ENCODE data around the gene ZIC5.

DNA sequence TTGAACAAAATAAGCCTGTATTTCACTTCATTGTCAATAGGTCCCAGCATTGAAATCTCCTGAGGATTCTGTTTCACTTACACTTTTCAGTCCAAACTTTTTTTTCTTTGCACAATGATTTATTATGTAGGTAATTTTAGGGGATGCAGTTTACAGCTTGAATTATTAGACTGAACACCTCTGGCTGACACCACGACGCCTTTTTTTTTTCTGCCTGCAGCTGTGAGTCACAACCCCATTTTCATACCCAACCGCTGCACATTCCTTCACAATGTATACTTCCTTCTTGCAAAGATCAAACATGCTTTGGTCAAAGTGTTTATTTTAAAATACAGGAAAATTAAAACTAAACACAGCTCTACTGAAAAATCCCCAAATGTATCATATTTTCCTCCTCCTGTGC is 21.4 kb upstream of the ZIC5 start:
- TF ChIP-seq, protein P1, sequence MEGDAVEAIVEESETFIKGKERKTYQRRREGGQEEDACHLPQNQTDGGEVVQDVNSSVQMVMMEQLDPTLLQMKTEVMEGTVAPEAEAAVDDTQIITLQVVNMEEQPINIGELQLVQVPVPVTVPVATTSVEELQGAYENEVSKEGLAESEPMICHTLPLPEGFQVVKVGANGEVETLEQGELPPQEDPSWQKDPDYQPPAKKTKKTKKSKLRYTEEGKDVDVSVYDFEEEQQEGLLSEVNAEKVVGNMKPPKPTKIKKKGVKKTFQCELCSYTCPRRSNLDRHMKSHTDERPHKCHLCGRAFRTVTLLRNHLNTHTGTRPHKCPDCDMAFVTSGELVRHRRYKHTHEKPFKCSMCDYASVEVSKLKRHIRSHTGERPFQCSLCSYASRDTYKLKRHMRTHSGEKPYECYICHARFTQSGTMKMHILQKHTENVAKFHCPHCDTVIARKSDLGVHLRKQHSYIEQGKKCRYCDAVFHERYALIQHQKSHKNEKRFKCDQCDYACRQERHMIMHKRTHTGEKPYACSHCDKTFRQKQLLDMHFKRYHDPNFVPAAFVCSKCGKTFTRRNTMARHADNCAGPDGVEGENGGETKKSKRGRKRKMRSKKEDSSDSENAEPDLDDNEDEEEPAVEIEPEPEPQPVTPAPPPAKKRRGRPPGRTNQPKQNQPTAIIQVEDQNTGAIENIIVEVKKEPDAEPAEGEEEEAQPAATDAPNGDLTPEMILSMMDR (IDR thresholded peaks at IDR 0.05): no peak
- TF ChIP-seq EP300 (IDR thresholded peaks at IDR 0.05): no peak
- no peak for TF ChIP-seq POLR2AphosphoS5 (IDR thresholded peaks at IDR 0.05)
- TF ChIP-seq POLR2A (IDR thresholded peaks at IDR 0.05): no peak
